A673 (cell line): ENCODE measurements around the gene SGPL1. TPM values are rescaled to one million over a fixed set of nuclear protein-coding genes. Genes with fewer than 3 reads are reported as not detected.

Source experiments
- BruUV-seq: library from RNA; stranded (reverse); fragments of 400-500 nt; replicated peaks from 2 replicates; lab custom pipeline; 2021; lab: Mats Ljungman, UMichigan
- CTCF ChIA-PET: fragments of 300-600 bp; sonication (Branson Sonifier 250); formaldehyde crosslinking; loops from one replicate; lab custom pipeline; 2022; ENCODE audit warnings: antibody characterized with exemption; lab: Charles Lee
- POLR2A ChIA-PET: fragments of 300-600 bp; sonication (Branson Sonifier 250); formaldehyde crosslinking; loops from one replicate; lab custom pipeline; 2022; ENCODE audit warnings: antibody characterized with exemption; ENCODE audit not compliant: low non-redundant PET; lab: Charles Lee
- DNase-seq: peaks from one replicate; pipeline ENCODE4 v3.0.0-alpha.2; 2015; ENCODE audit warnings: low spot score
- H3K27ac ChIP-seq: fragments of 200-600 bp; sonication (generic); 2 replicates; pipeline ENCODE4 v1.5.1; 2016; ENCODE audit warnings: mixed run types, low read depth, mild to moderate bottlenecking, mixed read lengths, antibody characterized with exemption, low read length; ENCODE audit not compliant: poor library complexity, severe bottlenecking
- H3K27me3 ChIP-seq: fragments of 200-600 bp; sonication (generic); replicated peaks from 2 replicates; pipeline ENCODE4 v1.6.1; 2017; ENCODE audit warnings: mixed run types, low read depth, mild to moderate bottlenecking, mixed read lengths, antibody characterized with exemption, low read length; ENCODE audit not compliant: insufficient read depth, poor library complexity
- H3K36me3 ChIP-seq: fragments of 200-600 bp; sonication (generic); 2 replicates; pipeline ENCODE4 v1.6.1; 2016; ENCODE audit warnings: mixed run types, mild to moderate bottlenecking, mixed read lengths, antibody characterized with exemption, low read length; ENCODE audit not compliant: insufficient read depth, poor library complexity, severe bottlenecking
- H3K4me1 ChIP-seq: fragments of 200-600 bp; sonication (generic); 2 replicates; pipeline ENCODE4 v1.6.1; 2017; ENCODE audit warnings: mixed run types, mild to moderate bottlenecking, mixed read lengths, antibody characterized with exemption, low read length; ENCODE audit not compliant: insufficient read depth, poor library complexity, severe bottlenecking
- H3K4me3 ChIP-seq: fragments of 200-600 bp; sonication (generic); 2 replicates; pipeline ENCODE4 v1.5.1; 2016; ENCODE audit warnings: low read depth, mixed run types, mild to moderate bottlenecking, mixed read lengths, low read length; ENCODE audit not compliant: poor library complexity, severe bottlenecking
- H3K9me3 ChIP-seq: fragments of 200-600 bp; sonication (generic); 2 replicates; pipeline ENCODE4 v1.6.1; 2016; ENCODE audit warnings: mixed run types, low read depth, mild to moderate bottlenecking, mixed read lengths, antibody characterized with exemption, low read length; ENCODE audit not compliant: poor library complexity, severe bottlenecking
- CTCF ChIP-seq: fragments of 300-800, 200-600 bp; sonication (generic); conservative IDR thresholded peaks from 2 replicates; pipeline ENCODE4 v1.5.1; 2017; ENCODE audit warnings: low read depth, mild to moderate bottlenecking, antibody characterized with exemption, low read length, moderate library complexity, mixed read lengths
- EZH2 ChIP-seq: fragments of 200-600 bp; sonication (generic); IDR thresholded peaks from 2 replicates; pipeline ENCODE4 v1.6.1; 2017; ENCODE audit warnings: borderline replicate concordance, low read depth, mild to moderate bottlenecking, mixed read lengths, antibody characterized with exemption, low read length; ENCODE audit not compliant: poor library complexity, severe bottlenecking
- intact Hi-C: fragments of 100-400 bp; cut with micrococcal nuclease; formaldehyde crosslinking; loops from one replicate; pipeline ENCODE4 v1.10.0; 2022; ENCODE audit not compliant: unreplicated experiment
- total RNA-seq: library from RNA; stranded (reverse); gene quantifications from 2 replicates; pipeline ENCODE4 v1.2.3, GENCODE V29; 2021

Gene SGPL1
- total RNA-seq, 1 experiment from 2014 or later: 48.6 TPM

- Histone ChIP-seq H3K27ac (no peak overlapping the region), H3K36me3 (no peaks in the 10 kb centered on the region), H3K4me3 (no peak overlapping the region), H3K27me3 (no peaks in the 10 kb centered on the region), H3K9me3 (no peaks in the 10 kb centered on the region), H3K4me1 (no peaks in the 10 kb centered on the region)
- no peak for DNase-seq
- intact Hi-C loops: no loop called here
- BruUV-seq: no TSS peak
- CTCF ChIA-PET: no interaction called here
- TF ChIP-seq EZH2: no peak
- no peak for TF ChIP-seq CTCF
- POLR2A ChIA-PET: no interaction called here
These were observed 35.4 kb upstream of the SGPL1 start for GRCh38 chr10:70780370-70780760.

GRCh38 chr10:70780772-70781171 is 35.0 kb upstream of the SGPL1 start:
- no peak for DNase-seq
- no peak overlapping the region for H3K27ac ChIP-seq
- H3K9me3 ChIP-seq: no peaks in the 10 kb centered on the region
- no peaks in the 10 kb centered on the region for H3K27me3 ChIP-seq
- ChIA-PET POLR2A (no interaction called here), CTCF (no interaction called here)
- no peak overlapping the region for H3K4me3 ChIP-seq
- H3K36me3 ChIP-seq: no peaks in the 10 kb centered on the region
- no TSS peak for BruUV-seq
- intact Hi-C loops: no loop called here
- TF ChIP-seq EZH2: no peak
- no peak for TF ChIP-seq CTCF
- no peaks in the 10 kb centered on the region for H3K4me1 ChIP-seq

GRCh38 chr10:70781461-70782051 is 34.2 kb upstream of the SGPL1 start:
- ChIA-PET POLR2A (no interaction called here), CTCF (no interaction called here)
- intact Hi-C loops: no loop called here
- DNase-seq: no peak
- Histone ChIP-seq H3K4me1 (no peaks in the 10 kb centered on the region), H3K36me3 (no peaks in the 10 kb centered on the region), H3K9me3 (no peaks in the 10 kb centered on the region), H3K4me3 (no peak overlapping the region), H3K27ac (no peak overlapping the region), H3K27me3 (no peaks in the 10 kb centered on the region)
- BruUV-seq: no TSS peak
- TF ChIP-seq CTCF (no peak), EZH2 (no peak)
